SK-N-MC (cell line): ENCODE data around the gene TEX30.

Experiments
- EZH2 ChIP-seq: fragments of 200-600 bp; sonication (generic); IDR thresholded peaks from one replicate; pipeline ENCODE4 v1.6.1; 2017; ENCODE audit warnings: antibody characterized with exemption
- POLR2AphosphoS5 ChIP-seq: IDR thresholded peaks from 2 replicates; pipeline ENCODE4 v1.6.1; 2012; ENCODE audit warnings: mild to moderate bottlenecking, low read depth, low read length, borderline replicate concordance

DNA sequence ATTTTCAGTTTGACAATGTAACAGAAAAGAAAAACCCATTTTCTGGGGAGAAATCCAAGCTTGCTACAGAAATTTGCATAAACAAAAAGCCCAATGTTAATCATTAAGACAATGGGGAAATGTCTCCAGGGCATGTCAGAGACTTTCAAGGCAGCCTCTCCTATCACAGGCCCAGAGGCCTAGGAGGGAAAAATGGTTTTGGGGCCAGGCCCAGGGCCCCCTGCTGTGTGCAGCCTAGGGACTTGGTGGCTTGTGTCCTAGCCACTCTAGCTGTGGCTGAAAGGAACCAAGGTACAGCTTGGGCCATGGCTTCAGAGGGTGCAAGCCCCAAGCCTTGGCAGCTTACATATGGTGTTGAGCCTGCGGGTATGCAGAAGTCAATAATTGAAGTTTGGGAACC lies 8.0 kb upstream of the TEX30 start:
- TF ChIP-seq EZH2 (no peak), POLR2AphosphoS5 (no peak)
